Activated T-helper 1 cell treated with anti-CD3 and anti-CD28 coated beads, Interleukin-2, amount 50 U/mL, for 16 hours (primary cell): ENCODE results near the gene SLC12A3.

Source experiments
- DNase-seq, 2 donors: peaks; one replicate each; pipeline ENCODE4 v3.0.0-alpha.2; 2020; ENCODE audit warnings: low read depth in 1 of 2, low spot score in 1 of 2

SLC12A3 gene

DNA sequence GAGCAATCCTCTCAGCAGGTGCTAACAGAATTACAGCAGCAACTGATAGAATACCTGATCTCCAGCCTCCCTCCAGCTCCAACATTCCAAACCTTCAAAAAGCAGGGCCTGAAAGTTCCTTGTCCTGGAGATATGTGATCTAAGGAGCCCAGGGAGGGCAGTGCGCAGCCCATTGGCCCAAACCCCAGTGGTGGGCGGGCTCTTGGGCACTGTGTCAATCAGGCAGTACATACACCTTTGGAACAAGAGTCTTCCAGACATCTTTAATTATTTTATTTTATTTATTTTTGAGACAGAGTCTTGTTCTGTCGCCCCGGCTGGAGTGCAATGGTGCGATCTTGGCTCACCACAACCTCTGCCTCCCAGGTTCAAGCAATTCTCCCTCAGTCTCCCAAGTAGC lies 24.2 kb downstream of the SLC12A3 start:
- no peak for DNase-seq

DNA sequence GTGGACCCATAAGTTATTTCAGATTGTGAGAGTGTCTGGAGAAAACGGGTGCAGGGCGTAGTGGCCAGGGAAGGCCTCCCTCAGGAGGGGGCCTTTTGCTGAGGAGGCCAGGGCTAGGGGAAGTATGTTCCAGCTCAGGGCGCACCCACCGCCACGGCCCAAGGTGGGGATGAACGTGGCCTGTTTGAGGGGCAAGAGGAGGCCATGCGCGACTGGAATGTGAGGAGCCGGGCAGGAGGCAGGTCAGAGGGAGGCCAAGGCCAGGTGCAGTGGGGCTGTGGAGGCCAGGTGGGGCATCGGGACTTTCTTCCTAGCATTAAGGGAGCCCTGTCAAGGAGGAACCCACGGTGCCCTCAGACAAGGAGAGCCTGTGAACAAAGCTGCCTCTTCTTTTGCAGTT lies 26.7 kb downstream of the SLC12A3 start:
- no peak for DNase-seq

DNA sequence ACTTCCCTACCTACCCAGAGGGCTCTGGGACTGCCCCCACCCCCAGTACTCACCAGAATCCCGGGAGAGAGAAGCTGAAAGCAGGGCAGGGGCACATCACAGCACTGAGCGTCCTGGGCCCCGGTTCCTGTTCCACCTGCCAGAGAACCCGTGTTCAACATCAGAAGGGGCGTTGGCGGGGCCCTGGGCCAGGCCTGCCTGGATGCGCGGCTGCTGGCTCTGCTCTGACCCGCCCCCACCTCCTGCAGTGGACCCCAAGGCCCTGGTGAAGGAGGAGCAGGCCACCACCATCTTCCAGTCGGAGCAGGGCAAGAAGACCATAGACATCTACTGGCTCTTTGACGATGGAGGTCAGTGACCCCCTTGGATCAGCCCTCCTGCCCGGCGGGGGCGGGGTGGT lies 27.7 kb downstream of the SLC12A3 start:
- no peak for DNase-seq

DNA sequence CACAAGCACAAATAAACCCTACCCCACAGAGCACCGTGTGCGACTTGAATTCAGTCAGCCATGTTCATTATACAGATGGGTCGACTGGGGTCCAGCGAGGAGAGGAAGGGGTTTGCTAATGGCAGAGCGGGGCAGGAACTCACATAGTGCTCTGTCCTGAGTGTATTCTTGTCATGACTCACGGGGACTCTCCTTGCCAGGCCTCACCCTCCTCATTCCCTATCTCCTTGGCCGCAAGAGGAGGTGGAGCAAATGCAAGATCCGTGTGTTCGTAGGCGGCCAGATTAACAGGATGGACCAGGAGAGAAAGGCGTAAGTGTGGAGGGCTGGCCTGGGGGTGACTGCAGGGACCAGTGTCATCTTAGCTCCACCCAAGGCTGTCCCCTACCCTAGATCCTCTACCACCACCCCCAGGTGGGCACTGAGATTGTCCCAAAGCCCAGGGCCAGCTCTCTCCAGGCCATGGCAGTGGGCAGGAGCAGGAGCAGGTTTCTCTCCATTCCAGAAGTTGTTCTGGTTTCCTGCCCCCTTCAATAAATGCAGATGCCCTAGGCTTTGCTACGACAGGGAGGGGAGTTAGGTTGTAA lies 29.4 kb downstream of the SLC12A3 start:
- DNase-seq = no peak

DNA sequence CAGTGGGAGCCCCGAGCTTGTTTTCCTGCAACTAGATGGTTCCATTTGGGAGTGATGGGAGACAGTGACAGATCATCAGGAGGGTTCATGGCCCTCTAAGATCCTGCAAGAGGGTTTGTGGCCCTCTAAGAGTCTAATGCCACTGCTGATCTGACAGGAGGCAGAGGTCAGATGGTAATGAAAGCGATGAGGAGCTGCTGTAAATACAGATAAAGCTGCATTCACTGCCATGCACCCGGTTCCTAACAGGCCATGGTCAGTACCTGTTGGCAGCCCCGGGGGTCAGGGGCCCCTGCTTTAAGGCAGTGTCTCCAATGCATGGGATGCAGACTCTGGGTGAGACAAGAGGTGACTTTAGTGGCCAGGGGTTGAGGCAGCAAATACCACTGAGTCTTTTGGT lies 30.8 kb downstream of the SLC12A3 start:
- DNase-seq = no peak

DNA sequence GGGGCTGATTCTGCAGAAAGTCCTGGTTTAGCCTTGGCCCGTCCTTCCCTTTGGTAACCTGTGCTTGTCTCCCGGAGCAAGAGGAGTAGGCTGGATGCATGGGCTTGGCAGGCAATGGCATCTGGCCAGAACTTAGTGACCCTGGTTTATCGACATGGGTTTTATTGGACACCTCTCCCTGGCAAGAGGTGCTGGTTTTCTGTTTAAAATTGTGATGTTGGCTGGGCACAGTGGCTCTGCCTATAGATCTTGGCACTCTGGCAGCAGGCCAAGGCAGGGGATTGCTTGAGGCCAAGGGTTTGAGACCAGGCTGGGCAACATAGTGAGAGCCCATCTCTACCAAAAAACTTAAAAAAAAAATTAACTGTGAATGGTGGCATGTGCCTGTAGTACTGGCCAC lies 31.2 kb downstream of the SLC12A3 start:
- no peak for DNase-seq

DNA sequence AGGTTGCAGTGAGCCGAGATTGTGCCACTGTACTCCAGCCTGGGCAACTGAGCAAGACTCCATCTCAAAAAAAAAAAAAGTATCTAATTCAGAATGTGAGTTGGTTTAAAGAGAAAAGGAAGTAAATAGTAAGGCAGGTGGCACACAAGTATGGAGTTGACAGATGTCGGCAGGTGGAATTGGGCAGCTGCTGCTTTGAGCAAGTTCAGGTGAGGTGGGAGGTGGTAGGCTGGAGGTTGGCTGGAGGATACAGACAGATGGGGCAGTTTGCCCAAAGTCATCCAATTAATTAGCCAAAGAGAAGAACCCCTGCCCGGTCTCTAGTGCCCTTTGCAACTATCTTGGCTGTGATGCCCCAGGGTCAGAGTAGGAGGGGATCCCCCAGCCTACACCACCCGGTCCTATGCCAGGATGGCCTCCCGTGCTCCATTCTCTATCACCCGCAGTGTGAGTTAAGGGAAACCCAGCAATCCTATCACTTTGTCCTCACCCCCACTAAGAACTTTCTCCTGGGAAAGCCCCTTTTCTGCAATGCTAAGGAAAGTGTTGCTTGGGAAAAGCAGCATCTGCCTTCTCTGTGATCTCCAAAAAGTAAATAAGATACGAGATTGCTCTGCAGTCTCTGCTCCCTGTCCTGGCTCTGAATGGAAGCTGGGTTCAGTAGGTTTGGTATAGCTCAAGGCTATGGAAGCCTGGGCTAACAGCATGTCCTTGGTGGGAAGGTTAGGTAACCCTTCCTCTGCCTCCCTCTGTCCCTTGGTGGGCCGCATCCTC lies 32.2 kb downstream of the SLC12A3 start:
- no peak for DNase-seq

DNA sequence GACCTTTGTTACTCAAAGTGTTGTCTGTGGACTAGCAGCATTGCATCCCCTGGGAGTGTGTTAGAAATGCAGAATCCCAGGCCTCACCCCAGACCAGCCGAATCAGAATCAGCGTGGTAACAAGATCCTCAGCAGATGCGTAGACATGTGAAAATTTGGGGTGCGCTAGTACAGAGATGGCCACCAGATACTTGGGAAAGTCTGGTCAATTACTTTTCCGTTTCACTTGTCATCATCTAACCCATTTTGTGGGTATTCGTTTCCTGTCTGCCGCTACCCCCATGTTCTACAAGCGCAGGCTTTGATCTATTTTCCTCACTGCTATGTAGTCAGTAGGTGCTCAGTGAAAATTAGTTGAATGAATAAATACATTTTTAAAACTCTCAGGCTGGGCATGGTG lies 33.8 kb downstream of the SLC12A3 start:
- no peak for DNase-seq

DNA sequence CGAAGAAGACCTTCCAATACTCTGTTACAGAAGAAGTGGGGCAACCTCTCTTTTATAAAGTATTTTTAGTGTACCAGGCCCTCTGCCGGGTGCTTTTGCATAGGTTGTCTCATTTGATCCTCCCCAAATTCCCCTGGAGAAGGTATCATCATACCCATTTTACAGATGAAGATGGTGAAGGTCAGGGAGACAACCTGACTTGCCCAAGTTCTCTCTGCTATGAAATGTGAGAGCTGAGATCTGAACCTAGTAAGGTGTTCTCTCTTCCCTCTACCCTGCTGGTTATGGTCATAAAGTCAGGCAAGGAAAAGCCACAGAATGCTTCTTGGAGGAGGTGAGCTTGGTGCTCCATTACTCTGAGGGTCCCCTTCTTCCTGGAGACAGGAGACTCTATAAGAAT lies 38.9 kb downstream of the SLC12A3 start:
- no peak for DNase-seq

DNA sequence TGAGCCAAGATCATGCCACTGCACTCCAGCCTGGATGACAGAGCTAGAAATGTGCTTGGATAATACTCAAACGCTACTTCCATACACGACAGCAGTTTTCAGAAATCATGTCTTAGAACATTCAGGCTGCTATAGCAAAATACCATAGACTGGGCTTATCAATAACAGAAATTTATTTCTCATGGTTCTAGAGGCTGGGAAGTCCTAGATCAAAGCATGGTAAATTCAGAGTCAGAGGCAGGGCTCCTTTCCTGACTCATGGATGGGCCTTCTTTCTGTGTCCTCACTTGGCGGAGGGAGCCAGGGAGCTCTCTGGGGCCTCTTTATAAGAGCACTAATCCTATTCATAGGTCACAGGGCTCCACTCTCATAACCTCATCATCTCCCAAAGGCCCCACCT lies 42.4 kb downstream of the SLC12A3 start:
- no peak for DNase-seq

DNA sequence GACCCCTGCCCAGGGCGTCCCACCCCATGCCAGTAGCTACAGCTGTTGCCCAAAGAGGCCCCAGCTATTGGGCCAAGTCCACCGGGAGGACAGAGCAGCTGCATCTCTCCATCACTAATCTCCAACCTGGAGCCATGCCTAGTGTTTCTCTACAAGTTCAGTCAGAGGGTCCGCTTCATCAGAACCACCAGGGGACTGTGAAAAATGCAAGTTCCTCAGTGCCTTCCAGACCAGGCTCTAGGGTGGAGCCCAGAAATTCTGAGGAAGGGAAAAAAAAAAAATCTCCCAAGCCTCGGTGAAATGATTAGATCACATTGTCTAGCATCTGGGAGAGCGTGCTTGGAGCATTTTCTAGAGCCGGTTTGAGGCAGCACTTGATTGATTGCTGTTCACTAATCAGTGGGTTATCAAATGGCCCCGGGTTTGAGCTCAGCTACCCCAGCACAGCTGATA lies 44.5 kb downstream of the SLC12A3 start:
- no peak for DNase-seq

DNA sequence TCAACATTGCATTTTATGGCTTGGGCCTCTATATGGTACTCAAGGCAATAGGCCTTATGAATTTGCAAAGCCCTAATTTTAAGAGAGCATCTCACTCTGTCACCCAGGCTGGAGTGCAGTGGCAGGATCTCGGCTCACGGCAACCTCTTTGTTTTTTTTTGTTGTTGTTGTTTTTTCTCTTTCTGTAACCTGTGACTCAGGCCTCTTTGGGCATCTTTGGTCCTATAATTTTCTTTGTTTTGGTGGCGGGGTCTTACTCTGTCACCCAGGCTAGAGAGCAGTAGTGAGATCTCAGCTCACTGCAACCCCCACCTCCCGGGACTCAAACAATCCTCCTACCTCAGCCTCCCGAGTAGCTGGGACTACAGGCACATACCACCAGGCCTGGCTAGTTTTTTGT lies 45.1 kb downstream of the SLC12A3 start:
- DNase-seq = no peak

DNA sequence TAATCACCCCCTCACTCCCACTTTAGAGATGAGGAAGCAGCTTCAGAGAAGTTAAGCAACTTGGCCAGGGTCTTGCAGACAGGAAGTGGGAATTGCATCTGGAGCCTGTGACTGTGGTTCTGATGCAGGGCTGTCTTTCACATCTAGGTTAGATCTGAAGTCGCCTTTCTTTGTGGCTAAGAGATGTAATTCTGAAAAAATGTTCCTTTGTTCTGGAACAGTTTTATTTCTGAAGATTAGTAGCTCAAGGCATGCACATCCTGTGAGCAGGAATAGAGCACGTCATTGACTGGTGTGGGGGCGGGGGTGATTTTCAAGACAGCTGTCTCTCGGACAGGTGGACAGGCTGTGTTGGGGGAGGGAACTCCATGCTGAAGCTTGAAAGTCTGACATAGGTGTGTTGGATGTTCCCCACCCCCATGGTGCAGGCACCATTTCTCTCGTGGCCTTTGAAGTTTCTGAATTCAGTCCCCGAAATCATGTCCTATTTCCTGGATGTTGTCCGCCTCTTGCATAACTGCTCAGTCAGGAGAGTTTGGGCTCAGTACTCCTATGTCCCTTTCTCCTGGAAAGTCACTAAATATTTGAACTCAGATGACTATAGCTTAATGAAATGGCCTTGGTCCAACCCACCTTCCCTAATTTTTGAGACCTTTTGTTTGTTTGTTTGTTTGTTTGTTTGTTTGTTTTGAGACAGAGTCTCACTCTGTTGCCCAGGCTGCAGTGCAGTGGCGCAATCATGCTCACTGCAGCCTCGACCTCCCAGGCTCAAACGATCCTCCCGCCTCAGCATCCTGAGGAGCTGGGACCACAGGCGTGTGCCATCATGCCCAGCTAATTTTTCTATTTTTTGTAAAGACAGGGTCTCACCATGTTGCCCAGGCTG lies 45.9 kb downstream of the SLC12A3 start:
- DNase-seq = no peak

DNA sequence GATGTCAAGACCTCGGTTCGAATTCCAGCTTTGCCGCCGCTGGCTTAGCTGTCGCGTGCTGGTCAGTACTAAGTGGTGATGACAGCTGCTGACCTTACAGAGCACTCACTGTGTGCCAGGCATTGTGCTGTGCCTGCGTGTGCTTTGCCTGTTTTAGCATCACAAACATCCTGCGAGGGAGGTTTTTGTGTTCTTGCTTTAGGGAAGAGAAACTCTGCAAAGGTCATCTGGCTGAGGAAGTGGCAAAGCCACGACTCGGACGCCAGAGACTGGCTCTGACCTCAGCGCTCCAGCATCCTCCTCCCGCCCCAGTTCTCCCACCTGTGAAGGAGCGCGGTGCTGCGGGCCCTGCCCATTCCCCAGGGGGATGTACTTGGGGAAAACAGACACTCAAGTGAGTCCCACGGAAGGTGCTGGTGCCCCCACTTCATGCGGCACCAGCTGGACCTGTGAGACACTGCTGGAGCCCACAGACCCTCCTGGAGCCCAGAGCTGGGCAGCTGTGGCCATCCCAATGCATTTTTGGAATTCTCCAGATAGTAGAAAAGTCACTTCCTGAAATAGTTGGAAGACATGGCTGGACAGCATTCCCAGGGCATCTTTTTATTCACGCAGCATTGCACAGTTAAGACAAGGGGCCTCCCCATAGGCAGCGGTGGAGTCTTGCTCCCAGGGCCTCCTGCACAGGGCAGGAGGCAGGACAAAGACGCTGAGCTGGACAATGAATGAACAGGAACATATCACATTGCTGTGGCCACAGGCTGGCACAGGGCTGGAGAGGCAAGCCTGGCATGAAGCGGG lies 47.0 kb downstream of the SLC12A3 start:
- DNase-seq = no peak

DNA sequence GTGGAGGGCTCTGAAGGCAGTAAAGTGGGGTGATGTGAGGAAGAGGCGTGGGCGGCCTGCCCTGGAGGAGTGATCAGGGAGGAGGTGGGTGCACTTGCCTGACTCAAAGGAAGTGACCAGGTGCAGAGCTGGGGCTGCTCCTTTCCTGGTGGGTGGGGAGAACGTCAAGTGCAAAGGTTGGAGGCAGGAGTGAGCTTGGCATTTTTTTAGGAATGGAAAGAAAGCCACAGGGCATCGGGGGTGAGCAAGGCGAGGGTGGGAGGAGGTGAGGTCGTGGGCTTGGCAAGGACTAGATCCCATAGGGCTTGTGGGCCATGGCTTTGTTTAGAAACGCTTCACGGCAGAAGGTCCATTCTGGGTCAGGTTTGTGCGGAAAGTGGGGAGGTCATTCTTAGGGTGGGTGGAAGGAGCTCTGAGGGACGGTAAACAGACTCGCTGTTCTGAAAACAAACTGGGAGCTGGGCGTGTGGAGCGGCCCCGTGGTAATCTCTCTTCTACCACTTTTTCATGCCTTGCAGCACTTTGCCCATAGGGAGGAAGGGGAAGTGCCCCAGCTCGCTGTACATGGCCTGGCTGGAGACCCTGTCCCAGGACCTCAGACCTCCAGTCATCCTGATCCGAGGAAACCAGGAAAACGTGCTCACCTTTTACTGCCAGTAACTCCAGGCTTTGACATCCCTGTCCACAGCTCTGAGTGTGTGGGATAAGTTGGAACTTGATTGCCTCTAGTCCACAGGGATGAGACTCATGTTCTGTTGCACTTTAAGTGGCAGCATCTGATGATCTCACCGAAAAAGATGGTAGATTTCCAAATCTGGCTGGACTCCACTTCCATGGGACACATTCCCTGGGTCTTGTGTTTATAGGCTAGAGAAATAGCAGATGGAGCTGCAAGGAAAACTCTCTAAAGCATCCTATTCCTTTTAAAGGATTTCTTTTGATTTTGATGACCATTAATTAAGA lies 48.0 kb downstream of the SLC12A3 start:
- DNase-seq = no peak

DNA sequence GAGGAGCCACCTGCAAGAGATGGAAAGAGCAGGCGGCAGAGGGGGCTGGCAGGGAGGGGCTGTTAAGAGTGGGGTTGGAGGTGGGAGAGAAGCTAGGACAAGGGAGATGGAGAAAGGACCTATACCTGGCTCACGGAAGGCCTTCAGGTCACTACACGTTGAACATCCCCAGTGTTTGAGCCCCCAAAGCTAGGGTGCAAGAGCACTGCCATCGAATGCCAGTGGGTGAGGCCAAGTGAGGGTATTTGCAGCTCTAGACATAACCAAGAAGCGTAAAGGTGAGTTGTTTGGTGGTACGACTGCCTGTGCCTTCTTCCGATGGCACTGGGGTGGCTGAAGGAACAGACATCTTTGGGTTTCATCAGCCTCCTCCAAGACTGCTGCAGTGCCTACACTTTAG lies 49.9 kb downstream of the SLC12A3 start:
- DNase-seq = no peak

DNA sequence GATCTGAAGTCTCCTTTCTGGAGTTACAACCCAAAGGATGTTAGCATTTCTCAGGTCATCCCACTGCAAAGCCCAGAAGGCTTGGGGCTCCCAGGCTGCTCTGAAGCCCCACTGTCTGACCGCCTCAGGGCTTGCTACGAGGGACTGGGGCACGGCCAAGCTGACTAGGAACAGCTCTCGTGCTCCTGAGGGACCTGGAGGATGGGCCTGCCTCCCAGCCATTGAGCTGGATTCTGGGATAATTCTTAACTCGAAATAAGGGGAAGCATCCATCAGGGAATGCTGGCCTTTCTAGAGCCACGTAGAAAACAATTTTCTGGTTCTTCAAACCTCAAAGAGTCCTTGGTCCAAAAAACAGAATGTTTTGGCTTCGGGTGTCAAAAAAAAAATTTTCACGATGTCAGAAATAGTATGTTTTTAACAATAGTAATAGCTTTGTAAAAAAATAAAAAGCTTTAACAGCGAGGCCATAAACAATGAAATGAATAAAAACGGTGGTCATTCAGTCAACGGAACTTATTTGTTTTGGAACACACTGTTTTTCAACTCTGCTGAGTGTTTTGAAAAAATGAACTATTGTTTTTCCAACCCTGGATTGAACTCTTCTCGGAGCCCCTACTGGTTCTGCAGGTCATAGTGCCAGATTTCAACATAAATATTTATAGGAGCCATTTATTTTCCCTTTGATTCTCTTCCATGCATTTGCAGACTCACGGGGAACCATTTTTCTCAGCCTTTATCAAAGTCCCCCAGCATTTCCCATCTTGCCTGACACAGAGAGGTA lies 50.5 kb downstream of the SLC12A3 start:
- DNase-seq = no peak

DNA sequence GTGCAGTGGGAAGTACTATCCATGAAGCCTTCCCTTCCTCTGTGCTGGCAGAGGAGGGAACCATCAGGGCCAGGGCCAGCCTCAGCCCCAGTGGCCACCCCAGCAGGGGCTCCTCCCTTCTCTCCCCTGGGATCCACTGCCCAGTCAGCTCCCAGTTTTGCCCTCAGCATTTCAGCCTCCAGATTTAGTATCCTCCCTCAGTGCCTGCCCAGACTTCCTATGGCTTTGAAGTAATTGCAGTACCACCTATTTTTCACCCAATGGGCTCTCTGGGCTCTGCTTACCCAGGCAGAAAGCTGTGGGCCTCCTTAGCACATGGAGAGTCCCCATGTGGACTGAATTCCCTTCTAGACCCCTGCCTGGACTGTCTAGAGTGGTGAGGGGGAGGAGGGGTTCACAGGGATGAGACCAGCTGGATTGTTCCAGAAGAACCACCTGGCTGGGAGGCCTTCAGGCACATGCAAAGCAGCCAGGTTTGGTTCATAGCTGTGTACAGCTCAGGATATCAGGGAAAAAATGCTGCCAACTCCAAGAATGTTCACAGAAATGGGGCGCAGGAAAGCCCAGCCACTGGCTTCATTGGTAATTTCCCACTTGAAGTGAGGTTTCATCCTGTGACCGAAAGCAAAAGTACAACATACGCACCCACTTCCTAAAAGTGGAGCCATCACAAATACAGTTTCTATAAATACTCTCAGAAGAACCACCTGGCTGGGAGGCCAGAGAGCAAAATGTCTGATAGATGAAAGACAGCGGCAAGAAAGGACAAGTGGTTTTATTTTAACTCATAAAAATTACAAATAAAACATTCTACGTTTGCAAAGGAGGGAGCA lies 51.8 kb downstream of the SLC12A3 start:
- DNase-seq = no peak
